HG03565 (cell line): ENCODE data around the gene RNF44.
"Not testable (repeated sequence)": the region's sequence is repeated elsewhere in the genome, so short reads cannot be mapped to it uniquely, and the experiment has no call there.

ENCODE experiments used
- ATAC-seq: cut with Tn5 transposase; IDR thresholded peaks from one replicate; pipeline ENCODE4 v1.9.1; 2021; ENCODE audit warnings: mild to moderate bottlenecking, moderate library complexity; ENCODE audit not compliant: unreplicated experiment

Gene RNF44

DNA sequence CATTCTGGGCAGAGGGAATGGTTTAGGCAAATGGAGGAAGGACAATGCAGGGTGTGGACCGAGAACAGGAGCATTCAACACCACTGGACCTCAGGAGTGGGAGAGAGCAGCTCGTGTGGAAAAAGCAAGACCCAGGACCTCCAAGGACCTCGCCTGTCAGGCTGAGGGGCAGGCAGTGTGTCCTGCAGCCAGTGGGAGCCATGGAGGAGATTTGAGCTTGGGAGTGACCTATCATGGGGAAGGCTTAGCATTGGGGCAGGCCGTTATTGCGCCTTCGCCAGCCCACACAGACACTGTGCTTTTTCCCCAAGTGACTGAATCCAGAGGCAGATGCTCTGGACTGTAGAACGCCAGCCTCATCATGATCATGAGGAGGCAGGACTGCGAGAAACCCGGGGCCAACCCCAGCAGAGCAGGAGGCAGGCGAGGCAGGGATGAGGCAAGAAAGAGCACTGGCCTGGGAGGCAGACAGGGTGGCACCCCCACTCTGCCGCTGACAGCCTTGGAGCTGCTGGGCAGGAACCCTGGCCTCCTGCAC is 15.2 kb upstream of the RNF44 start:
- ATAC-seq: no peak

DNA sequence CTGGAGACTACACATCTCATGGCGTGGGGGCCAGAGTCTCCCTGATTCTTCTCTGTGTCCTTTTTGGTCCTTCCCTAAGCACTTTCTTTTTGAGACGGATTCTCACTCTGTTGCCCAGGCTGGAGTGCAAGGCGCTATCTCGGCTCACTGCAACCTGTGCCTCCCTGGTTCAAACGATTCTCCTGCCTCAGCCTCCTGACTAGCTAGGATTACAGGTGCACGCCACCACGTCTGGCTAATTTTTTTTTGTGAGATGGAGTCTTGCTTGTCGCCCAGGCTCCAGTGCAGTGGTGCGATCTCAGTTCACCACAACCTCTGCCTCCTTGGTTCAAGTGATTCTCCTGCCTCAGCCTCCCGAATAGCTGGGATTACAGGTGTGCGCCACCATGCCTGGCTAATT is 13.7 kb upstream of the RNF44 start:
- not testable (repeated sequence) for ATAC-seq

DNA sequence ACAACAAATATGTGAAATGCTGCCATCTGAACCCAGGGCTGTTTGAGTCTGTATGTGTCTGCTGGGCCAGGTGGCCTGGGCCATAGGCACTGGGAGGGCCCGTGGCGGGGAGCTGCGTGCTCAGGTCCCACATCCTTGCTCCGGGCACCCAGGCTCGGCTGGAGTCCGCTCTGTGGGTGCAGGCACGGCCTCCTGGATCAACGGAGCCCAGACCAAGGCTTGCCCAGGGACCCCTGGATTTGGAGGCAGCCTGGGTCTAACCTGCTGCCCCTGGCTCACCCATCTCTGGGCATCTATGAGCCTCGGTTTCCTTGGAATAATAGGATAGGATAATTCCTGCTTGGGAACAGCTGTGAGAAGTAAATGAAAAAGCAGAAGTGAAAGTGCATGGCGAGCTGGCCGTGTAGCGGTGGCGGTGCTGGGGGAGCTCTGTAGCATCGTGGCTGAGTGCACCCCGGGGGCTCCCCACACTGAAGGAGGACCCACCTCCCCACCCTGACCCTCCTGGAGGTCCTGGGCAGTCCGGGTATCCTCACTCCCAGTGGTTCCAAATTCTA is 13.2 kb upstream of the RNF44 start:
- ATAC-seq: no peak

DNA sequence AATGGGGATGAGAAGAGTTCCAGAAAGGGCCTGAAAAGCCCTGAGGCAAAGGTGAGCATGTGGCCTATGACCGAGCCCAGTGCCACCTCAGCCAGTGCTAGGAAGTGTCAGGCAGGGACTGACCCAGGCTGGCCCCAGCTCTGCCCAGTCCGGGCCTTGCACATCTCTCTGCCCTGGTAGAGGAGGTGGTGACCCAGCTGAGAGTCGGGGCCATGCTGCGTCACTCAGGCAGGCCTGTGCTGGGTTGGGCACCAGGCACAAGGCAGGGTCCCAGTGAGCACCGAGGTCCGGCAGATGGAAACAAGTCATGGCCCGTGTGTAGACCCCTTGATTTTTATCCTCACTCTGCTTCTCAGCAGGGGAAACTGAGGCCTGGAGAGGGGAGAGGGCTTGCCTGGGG is 12.7 kb upstream of the RNF44 start:
- no peak for ATAC-seq

DNA sequence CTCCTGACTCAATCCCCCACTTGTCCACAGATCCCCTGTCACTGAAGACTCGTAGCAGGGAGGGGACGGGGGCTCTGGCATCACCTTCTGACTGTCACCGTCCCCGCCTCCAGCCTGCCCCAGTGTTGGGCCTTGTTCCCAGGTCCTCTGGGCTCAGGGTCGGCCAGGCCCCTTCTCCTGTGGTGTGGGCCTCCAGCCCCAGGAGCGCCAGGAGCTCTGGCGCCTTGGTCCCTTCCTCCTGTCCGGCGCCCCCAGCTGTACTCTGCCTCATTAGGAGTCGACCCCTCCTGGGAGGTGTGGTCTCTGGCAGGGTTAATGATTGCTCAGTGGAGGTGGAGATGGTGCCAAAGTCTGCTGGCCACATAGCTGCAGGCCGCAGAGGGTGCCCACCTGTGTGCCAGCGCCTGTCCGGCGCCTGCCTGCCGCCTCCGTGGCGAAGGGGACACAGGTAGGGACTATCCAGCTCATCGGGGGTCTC is 11.8 kb upstream of the RNF44 start, which contains the start of gene CDHR2:
TSS of gene CDHR2 (plus strand) at position 376 of the 478 bp plus-strand sequence. CDS start 16,011 bp downstream, outside the sequence.
- ATAC-seq: no peak

DNA sequence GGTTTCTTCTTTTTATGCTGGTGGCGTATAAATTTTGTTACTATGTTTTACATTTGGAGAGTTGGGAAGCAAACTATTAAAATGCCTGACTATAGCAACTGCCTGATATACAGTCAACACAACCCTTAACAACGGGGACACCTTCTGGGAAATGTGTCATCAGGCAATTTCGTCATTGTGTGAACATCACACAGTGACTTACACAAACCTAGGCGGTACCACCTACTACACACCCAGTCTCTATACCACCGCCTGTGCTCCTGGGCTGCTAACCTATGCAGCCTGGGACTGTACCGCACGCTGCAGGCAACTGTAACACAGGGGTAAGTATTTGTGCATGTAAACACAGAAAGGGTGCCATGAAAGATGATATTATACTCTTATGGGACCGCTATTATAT is 10.6 kb upstream of the RNF44 start:
- no peak for ATAC-seq

DNA sequence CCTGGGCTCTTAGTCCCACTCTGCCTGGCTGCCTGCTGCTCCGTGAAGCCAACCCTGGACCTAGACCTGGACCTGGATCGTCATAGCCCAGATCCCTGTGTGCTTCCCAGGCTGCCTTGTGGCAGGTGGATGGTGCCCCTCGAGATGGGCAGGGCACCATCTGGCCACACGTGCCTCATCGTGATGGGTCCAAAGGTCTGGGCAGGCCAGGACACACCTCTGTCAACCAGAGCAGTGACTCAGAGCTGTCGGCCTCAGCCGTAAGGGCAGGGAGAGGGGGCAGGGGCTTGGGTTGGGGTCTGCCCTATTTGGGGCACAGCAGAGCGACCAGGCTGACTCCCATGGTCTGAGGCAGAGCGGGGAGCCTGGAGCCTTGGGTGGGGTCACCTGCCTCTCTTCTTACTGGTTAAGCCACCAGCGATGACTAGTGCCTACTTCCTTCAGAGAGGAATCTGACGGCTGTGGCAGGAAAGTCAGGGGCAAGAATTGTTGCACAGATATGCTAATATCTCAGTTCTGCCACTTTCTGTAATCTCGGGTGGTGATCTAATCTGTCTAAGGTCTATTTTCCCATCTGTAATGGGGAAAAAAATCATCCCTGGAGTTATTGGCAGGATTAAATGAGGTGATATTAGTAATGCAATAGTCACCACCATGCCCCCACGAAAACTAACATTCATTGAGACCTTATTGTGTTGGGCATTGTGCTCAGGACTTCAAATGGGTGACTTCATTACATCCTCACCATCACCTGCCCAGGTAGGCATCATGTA is 8.7 kb upstream of the RNF44 start:
- no peak for ATAC-seq

DNA sequence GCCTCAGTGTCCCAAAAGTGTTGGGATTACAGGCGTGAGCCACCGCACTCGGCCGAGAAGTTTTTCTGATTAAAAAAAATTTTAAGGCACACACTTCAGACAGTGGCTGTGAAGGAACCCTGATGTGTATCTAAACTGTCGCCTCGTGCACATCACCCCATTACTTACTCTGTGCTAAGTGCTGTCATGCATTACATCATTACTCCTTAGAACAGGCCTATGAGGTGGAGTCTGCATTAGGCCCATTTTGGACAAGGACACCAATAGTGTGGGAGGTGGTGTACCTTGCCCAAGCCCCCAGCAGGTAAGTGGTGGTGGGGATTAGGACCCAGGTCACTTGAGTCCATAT is 8.2 kb upstream of the RNF44 start:
- no peak for ATAC-seq

DNA sequence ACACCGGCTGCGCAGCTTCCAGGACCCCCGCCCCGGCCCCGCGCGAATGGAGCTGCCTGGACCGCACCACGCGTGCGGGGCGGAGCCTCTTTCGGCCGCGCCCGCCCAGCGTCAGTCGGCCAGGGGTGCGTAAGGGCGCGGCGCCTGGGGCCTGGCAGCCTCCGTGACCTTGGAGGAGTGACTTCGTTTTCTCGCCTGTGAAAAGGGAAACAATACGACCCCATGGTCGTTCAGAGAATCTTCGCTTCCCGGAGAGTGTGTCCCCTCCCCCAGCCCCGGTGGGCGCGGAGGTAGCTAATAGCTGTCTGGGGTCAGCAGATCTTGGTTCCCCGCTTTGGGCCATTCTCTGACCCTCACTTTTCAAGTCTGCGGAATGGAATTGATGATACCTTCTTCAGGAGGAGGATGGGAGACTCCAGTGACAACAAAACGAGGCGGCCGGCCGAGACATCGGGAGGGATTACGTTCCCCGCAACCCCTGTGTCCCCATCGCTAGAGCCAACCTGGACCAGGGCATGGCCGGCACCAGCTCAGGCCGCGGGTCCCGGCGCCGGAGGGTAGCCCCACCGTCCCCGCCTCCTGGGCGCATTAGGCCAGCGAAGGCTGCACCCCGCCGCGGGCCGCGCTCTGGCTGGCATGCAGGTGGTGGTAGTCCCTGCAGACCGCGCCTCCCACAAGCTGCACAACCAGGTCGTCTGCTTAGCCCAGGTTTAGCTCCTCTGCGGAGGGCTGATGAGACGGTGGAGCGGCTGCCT is 6.4 kb upstream of the RNF44 start:
- peak; percentile 54 for ATAC-seq

DNA sequence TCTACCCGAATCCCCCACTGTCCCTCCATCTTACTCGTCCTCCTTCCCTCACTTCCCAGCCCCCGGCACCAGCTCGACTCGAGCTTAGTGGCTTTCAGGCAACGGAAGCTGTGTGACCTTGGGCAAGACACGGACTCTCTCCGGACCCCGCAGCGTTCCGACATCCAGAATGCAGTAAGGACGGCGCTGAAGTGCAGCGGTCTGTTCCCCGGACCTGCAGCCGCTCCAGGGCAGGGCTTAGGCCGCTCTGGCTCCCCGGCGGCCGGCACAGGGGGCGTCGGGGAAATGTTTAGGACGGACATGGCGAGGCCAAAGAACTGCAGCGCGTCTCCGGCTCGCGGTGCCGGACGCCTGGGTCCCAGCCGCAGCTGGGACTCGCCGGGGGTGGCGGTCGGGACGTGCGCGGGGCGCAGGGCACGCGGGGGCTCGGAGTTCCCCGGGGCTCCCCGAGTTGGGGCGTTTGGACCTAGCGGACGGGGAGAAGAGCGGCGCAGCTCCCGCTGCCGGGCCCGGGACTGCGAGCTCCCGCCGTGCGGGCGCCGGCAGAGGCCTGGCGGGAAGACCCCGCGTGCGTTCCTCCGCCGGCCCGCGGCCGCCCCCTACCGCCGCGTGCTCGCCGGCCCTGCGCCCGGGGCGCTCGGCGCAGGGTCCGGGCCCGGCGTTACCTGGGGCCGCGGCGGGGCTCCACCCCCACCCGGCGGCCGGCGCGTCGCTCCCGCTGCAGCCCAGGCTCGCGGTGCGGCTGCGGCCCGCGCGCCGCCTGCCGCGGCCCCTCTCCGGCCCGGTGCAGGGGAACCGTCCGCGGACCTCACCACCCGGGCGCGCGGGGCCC is 5.6 kb upstream of the RNF44 start:
- peak; percentile 43 for ATAC-seq

DNA sequence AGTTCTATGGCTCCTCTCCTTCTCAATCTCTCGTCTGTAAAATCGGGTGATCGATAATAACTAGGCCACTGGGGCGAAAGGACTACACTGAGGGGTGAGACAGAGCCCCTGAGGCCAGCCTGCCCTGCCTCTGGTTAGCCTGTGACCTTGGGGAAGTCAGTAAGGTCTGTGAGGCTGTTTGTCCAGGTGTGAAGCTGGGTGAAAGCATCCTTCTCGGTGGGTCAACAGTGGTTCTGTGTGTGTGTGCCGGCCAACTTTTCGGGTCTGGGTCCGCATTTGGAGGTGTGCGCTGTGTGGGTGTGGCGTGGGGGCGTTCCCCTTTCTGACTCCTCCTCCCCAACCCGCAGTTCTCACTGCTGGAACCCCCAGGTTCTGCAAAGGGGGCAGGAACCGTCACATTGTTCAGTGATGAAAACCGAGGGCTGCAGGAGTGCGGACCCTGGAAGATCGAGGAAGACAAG is 5.0 kb upstream of the RNF44 start:
- no peak for ATAC-seq

DNA sequence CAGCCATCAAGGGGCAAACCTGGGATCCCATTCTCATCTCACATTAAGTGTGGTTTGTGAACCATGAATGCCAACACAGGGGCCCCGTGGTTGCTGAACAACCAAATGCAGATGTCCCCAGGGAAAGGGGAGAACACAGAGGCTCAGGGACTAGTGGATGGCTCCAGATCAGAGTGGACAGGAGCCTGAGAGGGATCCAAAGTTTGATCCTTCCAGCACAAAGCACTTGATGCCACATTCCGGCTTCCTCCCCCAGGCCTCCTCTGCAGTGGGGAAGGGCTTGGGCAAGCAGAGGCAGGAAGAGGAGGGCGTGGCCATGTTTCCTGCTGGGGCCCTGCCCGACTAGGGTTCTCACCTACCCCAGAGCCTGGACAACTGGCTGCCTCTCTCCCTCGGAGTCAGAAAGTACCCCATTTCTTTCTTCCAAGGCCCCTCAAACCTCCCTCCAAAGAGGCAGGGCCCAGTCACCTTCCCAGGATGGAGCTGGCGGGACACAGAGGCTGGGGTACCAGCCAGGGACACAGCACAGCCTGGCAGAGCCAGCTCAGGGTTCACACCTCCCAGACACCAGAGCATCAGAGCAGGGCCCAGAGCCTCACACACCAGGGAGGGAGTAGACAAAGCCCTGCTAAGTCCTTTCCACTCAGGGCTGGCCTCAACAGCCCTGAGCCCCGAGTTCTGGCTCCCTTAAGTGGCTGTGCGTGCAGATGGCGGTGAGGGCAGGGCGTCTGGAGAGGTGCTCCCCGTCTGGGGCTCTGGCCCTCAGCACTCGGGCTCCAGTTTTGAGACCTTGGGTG is 4.3 kb upstream of the RNF44 start:
- no peak for ATAC-seq

DNA sequence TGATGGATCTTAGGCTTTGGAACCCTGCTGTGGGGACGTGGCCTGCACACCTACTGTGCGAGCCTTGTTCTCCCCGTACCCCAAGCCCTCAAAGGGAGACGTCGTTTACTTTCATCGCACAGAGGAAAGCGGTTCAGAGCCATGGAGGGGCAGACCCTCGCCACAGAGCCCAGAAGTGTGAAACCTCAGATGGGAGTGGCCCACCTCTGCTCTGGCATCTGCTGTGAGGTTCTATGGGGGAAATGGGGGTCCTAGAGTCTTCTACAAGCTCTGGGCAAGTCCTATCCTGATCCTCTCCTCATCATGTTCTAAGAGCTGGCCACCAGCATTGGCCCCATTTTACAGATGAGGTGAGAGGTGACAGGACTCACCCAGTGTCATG is 3.7 kb upstream of the RNF44 start:
- no peak for ATAC-seq

DNA sequence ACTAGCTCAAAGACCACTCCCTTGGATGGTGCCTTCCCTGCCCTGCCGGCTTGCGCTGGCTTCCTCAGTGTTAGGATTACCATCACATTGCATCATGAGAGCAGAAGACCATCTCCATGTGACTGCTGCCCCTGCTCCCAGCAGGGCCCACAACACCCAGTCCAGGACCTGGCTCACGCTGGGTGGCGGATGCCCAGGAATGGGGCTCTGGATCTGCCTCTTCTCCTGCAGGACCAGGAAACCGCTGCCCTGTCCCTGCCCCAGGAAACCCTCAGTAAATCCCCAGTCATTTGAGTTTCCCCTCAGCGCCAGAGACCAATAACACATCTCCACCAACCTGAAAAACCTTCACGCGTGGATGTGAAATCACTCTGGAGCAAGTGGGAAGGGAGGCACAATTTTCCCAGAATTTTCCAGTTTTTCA is 3.3 kb upstream of the RNF44 start:
- no peak for ATAC-seq

DNA sequence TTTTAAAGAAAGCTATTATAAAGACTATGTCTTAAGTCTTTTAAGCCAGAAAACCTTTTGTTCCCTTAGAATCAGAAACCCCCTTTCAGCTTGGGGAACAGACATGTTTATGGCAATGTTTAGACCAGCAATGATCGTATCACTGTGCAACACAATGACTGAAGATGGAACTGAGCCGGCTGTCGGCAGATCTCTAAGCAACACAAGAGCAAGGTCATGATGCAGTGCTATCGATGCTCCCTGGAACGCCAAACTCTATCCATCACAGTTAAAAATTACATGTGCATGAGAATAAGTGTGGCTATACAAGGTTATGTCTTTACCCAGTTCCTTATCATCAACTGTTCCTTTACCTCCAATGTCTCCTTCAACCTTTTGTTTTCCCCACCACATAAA is 1.8 kb upstream of the RNF44 start:
- no peak for ATAC-seq

DNA sequence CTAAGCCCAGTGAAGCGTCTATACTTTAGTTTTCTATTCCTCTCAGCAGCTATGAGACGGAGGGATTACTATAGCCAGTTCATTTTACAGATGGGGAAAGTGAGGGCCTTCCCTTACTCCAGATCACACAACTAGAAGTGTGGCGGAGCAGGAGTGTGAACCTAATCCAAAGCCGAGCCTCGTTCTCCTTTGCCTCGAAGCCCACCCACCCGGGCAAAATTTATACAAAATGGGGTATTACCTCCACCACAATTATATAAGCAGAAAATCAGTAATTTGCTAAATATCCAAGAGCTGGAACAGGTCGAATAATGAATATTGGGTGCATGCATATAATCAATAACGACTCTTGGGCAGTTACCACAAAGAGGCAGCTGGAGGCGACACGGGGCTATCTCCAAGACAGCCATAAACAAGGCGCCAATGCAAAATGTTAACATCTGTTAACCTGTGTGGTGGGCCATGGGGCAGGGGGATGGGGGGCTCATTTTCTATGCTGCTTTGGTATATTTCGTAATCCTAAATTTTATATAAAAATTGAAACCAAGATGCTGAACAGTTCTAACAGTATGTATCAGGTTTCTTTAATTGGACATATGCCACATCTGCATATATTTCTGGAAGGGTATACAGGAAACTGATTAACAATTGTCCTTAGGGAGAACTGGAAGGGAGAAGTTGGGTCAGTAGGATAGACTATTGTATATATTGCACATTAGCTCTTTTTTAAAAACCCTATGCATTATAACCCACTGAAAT is 1.2 kb upstream of the RNF44 start:
- no peak for ATAC-seq

DNA sequence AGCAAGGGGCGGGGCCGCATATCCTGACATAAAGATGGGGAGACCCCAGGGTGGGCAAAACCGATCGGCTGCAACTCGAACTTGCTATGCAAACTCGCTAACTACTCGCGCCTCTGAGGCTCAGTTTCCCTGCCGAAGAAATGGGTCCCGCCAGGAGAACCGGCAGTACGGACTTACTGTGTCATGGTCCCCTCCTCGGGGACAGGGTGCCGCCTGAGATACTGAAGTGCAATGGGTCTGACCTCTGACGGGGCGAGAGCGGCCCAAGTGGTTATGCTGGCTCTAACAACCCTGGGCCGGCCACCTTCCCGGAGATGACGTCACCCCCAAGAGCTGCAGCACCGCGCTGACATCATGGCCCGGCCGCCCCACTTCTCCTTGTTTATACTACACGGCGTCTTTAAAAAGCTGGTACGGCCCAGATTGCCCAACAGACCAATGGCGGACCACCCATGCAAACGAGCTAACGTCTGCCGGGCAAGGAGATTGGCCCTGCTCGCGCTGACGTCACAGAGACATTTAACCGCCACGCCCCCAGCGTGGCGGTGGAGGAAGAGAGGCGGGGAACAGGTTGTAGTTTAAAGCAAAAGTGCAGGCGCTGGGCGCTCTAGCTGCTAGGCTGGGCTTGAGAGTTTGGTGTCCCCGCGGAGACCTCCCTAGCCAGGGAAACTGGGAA is 490 bp upstream of the RNF44 start:
- ATAC-seq: peak; percentile 57

DNA sequence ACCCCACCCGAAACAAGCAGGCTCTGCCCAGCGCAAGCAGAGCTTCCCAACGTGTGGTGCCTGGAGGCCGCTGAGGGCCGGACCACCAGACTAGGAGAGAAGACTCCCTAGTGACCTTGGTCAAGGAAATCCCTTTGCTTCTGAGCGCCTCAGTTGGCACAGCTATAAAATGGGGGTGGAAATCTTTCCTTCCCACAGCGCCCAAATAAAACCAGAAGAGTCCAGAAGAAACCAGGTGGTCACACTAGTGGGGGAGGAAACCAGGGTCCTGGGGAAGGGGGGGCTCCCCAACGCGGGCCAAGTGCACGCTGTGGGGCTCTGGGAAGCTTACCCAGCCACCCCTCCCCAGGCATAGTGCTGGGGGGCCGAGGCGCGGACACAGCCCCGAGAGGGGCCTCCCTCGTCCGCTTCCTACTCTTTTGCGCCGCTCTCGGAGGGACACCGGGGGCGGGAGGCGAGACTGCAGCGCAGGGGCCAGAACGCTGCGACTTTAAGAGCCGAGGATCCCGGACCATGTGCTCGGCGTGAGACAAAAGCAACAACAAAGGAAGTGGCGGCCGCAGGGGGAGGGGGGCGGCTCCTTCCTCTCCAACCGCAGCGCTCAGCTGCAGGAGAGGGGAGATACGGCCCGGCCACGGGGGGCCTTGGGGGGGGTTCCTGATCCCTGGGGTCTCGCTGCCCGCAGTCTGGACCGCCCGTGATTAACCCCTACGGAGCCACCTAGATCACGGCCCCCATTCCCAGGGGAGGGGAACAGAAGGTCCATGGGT is 885 bp downstream of the RNF44 start:
- no peak for ATAC-seq
